Epithelial cell of proximal tubule (primary cell): ENCODE measurements around the gene TOMM40L. TPM values are rescaled to one million over a fixed set of nuclear protein-coding genes. Genes with fewer than 3 reads are reported as not detected.

Experiments
- DNase-seq: peaks from one replicate; pipeline ENCODE4 v3.0.0-alpha.2; 2011; ENCODE audit warnings: low read depth
- H3K4me3 ChIP-seq: 2 replicates; pipeline ENCODE4 v1.5.1; 2011; ENCODE audit warnings: low read depth, mild to moderate bottlenecking, low read length
- CTCF ChIP-seq: conservative IDR thresholded peaks from 2 replicates; pipeline ENCODE4 v1.5.1; 2012; ENCODE audit warnings: low read depth, mild to moderate bottlenecking, low read length
- total RNA-seq: library from RNA; depleted of rRNA; stranded (reverse); fragments of >200 nt; gene quantifications from 2 replicates; pipeline ENCODE4 v1.2.3, GENCODE V29; 2015

TOMM40L gene
- total RNA-seq, 1 donor from 2014 or later = 6.2 TPM

DNA sequence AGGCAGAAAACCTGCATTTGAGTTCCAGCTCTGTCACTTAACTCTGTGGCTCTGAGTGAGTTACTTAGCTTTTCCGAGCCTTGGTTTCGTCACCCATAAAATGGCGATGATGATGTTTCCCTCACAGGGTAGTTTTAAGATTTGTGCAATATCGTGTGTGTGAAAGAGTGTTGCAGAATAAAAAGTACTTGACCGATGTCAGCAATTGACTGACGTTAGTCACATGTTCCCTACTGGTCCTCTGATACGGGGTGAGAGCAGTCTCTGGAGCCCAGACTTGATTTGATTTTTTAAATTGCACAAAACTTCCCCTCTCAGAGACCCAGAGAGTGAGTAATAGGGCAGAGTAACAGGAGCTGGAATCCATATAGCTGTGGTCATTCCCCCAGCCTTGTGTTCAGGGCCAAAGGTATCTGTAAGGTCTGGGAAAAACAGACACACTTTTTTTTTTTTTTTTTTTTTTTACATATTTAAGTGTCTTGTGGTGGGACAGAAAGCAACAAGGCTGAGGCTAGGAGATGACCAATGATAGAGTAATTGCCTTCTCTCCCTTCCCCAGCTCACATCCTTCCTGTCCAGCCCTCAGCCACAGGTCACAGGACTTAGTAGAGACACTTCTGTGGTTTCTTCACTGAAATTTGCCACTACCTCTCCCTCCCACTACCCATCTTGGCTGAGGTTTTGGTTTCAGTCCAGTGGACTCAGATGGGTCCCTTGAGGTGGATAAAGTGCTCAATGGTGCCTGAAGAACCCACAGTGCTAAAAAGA lies 8.7 kb upstream of the TOMM40L start:
- no peak for DNase-seq
- H3K4me3 ChIP-seq = no peak overlapping the region
- TF ChIP-seq CTCF = no peak

DNA sequence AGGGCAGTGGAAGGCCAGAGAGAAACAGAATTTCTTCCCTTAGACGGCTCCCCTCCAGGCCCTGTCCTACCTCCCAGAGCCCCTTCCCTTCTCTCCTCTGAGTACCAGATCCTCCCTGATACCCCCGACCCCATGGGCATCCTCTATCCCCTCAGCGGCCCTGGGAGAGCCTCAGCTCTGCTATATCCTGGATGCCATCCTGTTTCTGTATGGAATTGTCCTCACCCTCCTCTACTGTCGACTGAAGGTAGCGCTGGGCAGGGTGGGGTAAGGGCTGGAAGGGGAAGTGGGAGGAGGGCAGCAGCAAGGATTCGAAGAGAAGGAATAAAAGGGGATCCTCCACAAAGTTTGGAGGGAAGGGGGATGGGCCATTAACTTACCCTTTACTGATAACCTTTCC lies 8.0 kb upstream of the TOMM40L start:
- TF ChIP-seq CTCF = no peak
- no peak for DNase-seq
- no peak overlapping the region for H3K4me3 ChIP-seq

DNA sequence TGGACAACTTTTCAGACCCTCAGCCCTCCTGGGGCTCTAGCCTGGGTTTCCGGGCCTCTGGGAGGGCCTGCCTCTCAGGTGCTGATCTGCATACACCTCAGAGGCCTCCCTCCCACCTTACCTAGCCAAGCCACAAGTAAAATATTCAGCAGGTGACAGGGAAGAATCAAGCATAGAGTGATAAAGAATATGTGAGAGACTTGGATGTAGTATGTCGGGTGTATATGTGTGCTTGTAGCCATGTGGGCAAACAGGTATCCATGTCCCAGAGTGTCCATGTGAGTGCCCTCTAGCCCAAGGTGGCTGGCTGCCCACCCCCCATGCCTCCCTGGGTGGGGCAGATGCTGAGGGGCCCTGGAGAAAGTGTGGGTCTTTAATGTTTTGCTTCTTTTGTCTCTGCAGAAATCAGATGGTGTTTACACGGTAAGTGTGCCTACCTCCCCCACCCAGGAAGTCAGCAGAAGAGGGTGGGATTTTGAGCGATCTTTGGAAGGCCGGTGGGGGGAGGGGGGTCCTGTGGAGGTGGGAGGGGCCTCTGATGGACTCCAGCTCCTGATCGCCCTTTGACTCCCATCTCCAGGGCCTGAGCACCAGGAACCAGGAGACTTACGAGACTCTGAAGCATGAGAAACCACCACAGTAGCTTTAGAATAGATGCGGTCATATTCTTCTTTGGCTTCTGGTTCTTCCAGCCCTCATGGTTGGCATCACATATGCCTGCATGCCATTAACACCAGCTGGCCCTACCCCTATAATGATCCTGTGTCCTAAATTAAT lies 7.4 kb upstream of the TOMM40L start:
- no peak for TF ChIP-seq CTCF
- no peak for DNase-seq
- H3K4me3 ChIP-seq = no peak overlapping the region

DNA sequence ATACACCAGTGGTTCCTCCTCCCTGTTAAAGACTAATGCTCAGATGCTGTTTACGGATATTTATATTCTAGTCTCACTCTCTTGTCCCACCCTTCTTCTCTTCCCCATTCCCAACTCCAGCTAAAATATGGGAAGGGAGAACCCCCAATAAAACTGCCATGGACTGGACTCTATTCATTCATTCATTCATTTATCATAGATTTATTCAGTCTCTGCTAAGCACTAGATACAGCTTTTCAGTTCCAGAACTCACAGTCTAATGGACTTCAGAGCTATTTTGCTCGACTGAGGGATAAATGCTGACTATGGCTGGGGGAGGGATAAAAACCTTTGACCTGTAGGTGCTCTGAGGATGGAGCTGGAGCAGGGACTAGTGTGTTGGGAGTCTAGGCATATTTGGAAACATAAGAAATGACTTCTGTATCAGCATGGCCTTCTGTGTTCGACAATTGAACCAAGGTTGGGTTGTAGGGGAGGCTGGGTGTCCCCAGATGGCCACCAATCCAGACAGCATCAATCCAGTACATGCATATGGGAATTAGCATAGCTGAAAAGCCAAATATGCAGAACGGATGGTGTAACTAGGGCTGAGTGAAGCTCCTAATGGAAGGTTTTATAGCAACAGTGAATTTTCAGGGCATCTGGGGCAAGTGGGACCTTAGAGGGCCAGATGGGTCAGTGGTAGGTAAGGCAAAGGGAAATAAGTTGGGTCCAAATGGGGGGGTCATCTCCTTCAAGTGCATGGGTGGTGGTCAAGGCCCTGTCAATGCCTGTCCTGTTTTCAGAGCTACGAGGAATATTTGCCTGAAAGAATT lies 6.6 kb upstream of the TOMM40L start:
- TF ChIP-seq CTCF = no peak
- no peak for DNase-seq
- no peak overlapping the region for H3K4me3 ChIP-seq

- no peak for DNase-seq
- no peak for TF ChIP-seq CTCF
- H3K4me3 ChIP-seq = no peak overlapping the region
These were observed 5.9 kb upstream of the TOMM40L start for GRCh38 chr1:161220002-161220401.

GRCh38 chr1:161222175-161223019 lies 3.5 kb upstream of the TOMM40L start:
- TF ChIP-seq CTCF = no peak
- no peak overlapping the region for H3K4me3 ChIP-seq
- no peak for DNase-seq
